Glutamatergic neuron (in vitro differentiated cells): ENCODE data around the gene PCDHGA7. TPM values are rescaled to one million over a fixed set of nuclear protein-coding genes. Genes with fewer than 3 reads are reported as not detected.
"Not testable (repeated sequence)": the region's sequence is repeated elsewhere in the genome, so short reads cannot be mapped to it uniquely, and the experiment has no call there.

ENCODE experiments used
- DNase-seq: peaks from one replicate; pipeline ENCODE4 v3.0.0; 2022
- H3K27ac Mint-ChIP-seq: one replicate; pipeline ENCODE4 v1.8.0; 2020; ENCODE audit warnings: mild to moderate bottlenecking, mixed read lengths, inconsistent platforms; ENCODE audit not compliant: unreplicated experiment
- H3K27me3 Mint-ChIP-seq: one replicate; pipeline ENCODE4 v1.8.0; 2020; ENCODE audit warnings: mild to moderate bottlenecking, moderate library complexity, mixed read lengths, inconsistent platforms; ENCODE audit not compliant: unreplicated experiment
- H3K36me3 Mint-ChIP-seq: one replicate; pipeline ENCODE4 v1.8.0; 2020; ENCODE audit warnings: mild to moderate bottlenecking, mixed read lengths, inconsistent platforms; ENCODE audit not compliant: unreplicated experiment
- H3K4me1 Mint-ChIP-seq: one replicate; pipeline ENCODE4 v1.8.0; 2020; ENCODE audit warnings: mild to moderate bottlenecking, low read depth, mixed read lengths, inconsistent platforms; ENCODE audit not compliant: unreplicated experiment
- H3K4me3 Mint-ChIP-seq: one replicate; pipeline ENCODE4 v1.8.0; 2020; ENCODE audit warnings: mild to moderate bottlenecking, mixed read lengths, inconsistent platforms; ENCODE audit not compliant: unreplicated experiment
- H3K9me3 Mint-ChIP-seq: one replicate; pipeline ENCODE4 v1.8.0; 2020; ENCODE audit warnings: mild to moderate bottlenecking, moderate library complexity, mixed read lengths, inconsistent platforms; ENCODE audit not compliant: unreplicated experiment
- CTCF ChIP-seq: fragments of 200-600 bp; sonication (generic); IDR thresholded peaks from one replicate; pipeline ENCODE4 v1.5.0; 2021; ENCODE audit not compliant: partially characterized antibody, unreplicated experiment
- total RNA-seq: library from RNA; stranded (reverse); fragmentation: NEBNext Ultra II Directional; extraction: Animal tissue kit (Norgen Biotek cat#: 25700); gene quantifications from one replicate; pipeline ENCODE4 v1.2.1, GENCODE V29; 2021; ENCODE audit not compliant: unreplicated experiment

The PCDHGA7 gene
- total RNA-seq, 1 donor from 2014 or later, result 4.2 TPM

DNA sequence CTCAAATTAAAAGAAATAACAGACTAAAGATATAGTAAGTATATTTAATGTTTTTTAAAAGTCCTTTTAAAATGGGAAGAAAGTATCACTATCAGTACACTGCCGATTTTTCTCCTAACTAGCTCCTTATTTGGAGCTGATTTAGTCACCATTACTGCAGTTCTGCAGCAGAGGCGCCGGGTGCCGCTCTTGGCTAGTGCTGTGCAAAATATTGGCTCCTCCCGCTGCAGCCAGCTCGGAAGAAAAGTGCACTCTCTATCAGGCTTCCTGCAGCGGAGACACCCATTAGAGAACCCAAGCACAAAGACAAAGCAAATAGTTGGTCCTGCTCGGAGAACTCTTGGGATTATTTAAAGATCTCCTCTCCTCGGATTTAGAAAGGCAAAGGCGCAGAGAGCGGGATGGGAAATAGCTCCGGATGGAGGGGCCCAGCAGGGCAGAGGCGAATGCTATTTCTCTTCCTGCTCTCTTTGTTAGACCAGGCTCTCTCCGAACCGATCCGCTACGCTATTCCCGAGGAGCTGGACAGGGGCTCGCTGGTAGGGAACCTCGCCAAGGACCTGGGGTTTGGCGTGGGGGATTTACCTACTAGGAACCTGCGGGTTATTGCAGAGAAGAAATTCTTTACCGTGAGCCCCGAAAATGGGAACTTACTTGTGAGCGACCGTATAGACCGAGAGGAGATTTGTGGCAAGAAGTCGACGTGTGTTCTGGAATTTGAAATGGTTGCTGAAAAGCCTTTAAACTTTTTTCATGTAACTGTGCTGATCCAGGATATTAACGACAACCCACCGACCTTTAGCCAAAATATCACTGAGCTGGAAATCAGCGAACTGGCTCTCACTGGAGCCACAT lies 12.3 kb upstream of the PCDHGA7 start, which contains the start of gene PCDHGB3:
TSS of gene PCDHGB3 (plus strand) at position 249 of the 855 bp plus-strand sequence. CDS start at position 402, 153 bp downstream.
- DNase-seq, result no peak
- no peaks in the 10 kb centered on the region for H3K4me1 Mint-ChIP-seq
- H3K27ac Mint-ChIP-seq, result no peak within 1 kb of the TSS
- H3K9me3 Mint-ChIP-seq, result peaks cover 22% of the 10 kb centered on the region
- H3K27me3 Mint-ChIP-seq, result no peaks in the 10 kb centered on the region
- TF ChIP-seq CTCF, result no peak
- H3K4me3 Mint-ChIP-seq, result no peak within 1 kb of the TSS
- peaks cover 51% of the 10 kb centered on the region for H3K36me3 Mint-ChIP-seq

GRCh38 chr5:141371572-141372475 lies 10.7 kb upstream of the PCDHGA7 start:
- no peaks in the 10 kb centered on the region for H3K4me1 Mint-ChIP-seq
- no peak for TF ChIP-seq CTCF
- no peaks in the 10 kb centered on the region for H3K27me3 Mint-ChIP-seq
- H3K27ac Mint-ChIP-seq, result no peak overlapping the region
- H3K36me3 Mint-ChIP-seq, result peaks cover 53% of the 10 kb centered on the region
- peaks cover 18% of the 10 kb centered on the region for H3K9me3 Mint-ChIP-seq
- DNase-seq, result no peak
- H3K4me3 Mint-ChIP-seq, result no peak overlapping the region

- TF ChIP-seq CTCF, result no peak
- no peak for DNase-seq
- Mint-ChIP-seq H3K36me3 (peaks cover 55% of the 10 kb centered on the region), H3K4me1 (no peaks in the 10 kb centered on the region), H3K27me3 (no peaks in the 10 kb centered on the region), H3K4me3 (peak within 1 kb of the TSS; percentile 25), H3K27ac (no peak within 1 kb of the TSS), H3K9me3 (peaks cover 21% of the 10 kb centered on the region)
These were observed 8.7 kb upstream of the PCDHGA7 start, which contains the start of gene PCDHGA6 for GRCh38 chr5:141373673-141374317. Gene PCDHGA6 (plus strand): TSS chr5:141373891. CDS start chr5:141374084, 193 bp downstream.

GRCh38 chr5:141374627-141375026 lies 7.9 kb upstream of the PCDHGA7 start:
- no peak for TF ChIP-seq CTCF
- no peaks in the 10 kb centered on the region for H3K27me3 Mint-ChIP-seq
- DNase-seq, result no peak
- H3K27ac Mint-ChIP-seq, result no peak overlapping the region
- peaks cover 21% of the 10 kb centered on the region for H3K9me3 Mint-ChIP-seq
- H3K36me3 Mint-ChIP-seq, result peaks cover 55% of the 10 kb centered on the region
- H3K4me1 Mint-ChIP-seq, result no peaks in the 10 kb centered on the region
- no peak overlapping the region for H3K4me3 Mint-ChIP-seq

GRCh38 chr5:141375444-141376155 lies 6.9 kb upstream of the PCDHGA7 start:
- DNase-seq, result not testable (repeated sequence)
- H3K9me3 Mint-ChIP-seq, result peaks cover 18% of the 10 kb centered on the region

More at GRCh38 chr5:141375444-141376155, 6.9 kb upstream of the PCDHGA7 start:
- H3K4me3 Mint-ChIP-seq, H3K4me1 Mint-ChIP-seq, H3K27me3 Mint-ChIP-seq, H3K27ac Mint-ChIP-seq: not testable (repeated sequence)
- H3K36me3 Mint-ChIP-seq, result peaks cover 46% of the 10 kb centered on the region
